Measurements from ENCODE around the gene UBL5. TPM values are rescaled to one million over a fixed set of nuclear protein-coding genes. Genes with fewer than 3 reads are reported as not detected.
"Not testable (repeated sequence)": the region's sequence is repeated elsewhere in the genome, so short reads cannot be mapped to it uniquely, and the experiment has no call there.

Gene UBL5
- total RNA-seq, 1 experiment from 2014 or later, result 634 TPM

GRCh38 chr19:9811139-9811538 lies 16.6 kb upstream of the UBL5 start:
- no peak for DNase-seq (ENCODE audit: low read depth)

- no peak for DNase-seq (ENCODE audit: low read depth)
Observed at GRCh38 chr19:9818175-9818733, 9.5 kb upstream of the UBL5 start.

- peak; percentile 98 for DNase-seq (ENCODE audit: low read depth)
Observed at GRCh38 chr19:9818734-9819595, 8.8 kb upstream of the UBL5 start, which contains the start of gene FBXL12. TSS of gene FBXL12 (minus strand) at chr19:9819079. CDS start at chr19:9818813, 266 bp downstream.

DNA sequence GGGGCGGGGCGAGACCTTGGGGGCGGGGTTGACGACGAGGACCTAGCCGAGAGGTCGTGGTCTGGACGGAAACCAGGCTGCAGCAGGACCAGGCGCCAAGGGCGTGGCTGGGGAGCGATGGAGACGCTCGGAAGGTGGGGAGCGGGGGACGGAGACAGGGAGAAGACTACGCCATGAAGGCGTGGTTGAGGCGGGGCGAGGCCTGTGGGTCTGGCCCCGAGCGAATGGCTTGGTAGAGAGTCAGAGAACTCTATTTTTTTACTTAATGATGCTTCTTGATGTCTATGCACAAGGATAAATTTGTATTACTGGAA lies 8.2 kb upstream of the UBL5 start:
- DNase-seq (ENCODE audit: low read depth), result peak; percentile 97

DNA sequence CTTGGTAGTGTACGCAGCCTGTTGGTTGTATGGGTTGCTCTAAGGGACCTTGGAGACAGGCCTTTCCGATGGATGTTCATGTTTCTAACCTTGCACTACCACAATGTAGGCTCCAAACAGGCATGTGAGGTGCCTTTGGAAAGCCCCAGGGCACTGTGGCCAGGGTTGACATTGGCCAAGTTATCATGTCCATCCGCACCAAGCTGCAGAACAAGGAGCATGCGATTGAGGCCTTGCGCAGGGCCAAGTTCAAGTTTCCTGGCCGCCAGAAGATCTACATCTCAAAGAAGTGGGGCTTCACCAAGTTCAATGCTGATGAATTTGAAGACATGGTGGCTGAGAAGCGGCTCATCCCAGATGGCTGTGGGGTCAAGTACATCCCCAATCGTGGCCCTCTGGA lies 7.7 kb upstream of the UBL5 start:
- not testable (repeated sequence) for DNase-seq (ENCODE audit: low read depth)

- no peak for DNase-seq (ENCODE audit: low read depth)
Observed at GRCh38 chr19:9823816-9824215, 3.9 kb upstream of the UBL5 start.

GRCh38 chr19:9828551-9829063 lies 889 bp downstream of the UBL5 start:
- DNase-seq (ENCODE audit: low read depth), result no peak

DNA sequence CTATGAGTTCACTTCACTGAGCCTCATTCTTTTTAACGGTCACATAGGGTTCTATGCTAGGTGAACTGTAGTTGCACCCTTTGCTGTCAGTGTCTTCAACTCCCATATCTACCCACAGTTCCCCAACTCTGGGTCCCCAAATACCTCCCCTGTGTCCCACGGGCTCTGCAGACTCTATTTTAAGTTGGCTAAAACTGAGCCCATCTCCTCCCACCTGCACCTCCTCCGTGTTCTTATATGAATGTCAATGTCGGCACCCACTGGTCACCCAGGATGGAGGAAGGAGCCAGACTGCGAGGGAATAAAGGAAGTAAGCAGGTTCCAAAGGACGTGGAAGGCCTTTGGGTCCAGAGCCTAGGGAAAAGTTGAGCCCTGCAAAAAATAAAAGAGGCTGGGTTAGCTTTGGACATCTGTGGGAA lies 6.6 kb downstream of the UBL5 start:
- DNase-seq (ENCODE audit: low read depth), result no peak

- peak; percentile 98 for DNase-seq (ENCODE audit: low read depth)
Observed at GRCh38 chr19:9834726-9835506, 7.2 kb downstream of the UBL5 start, which contains the start of gene PIN1. TSS of gene PIN1 (plus strand) at chr19:9835318. CDS start at chr19:9835345, 27 bp downstream.

GRCh38 chr19:9835507-9835949 lies 7.8 kb downstream of the UBL5 start:
- no peak for DNase-seq (ENCODE audit: low read depth)

DNA sequence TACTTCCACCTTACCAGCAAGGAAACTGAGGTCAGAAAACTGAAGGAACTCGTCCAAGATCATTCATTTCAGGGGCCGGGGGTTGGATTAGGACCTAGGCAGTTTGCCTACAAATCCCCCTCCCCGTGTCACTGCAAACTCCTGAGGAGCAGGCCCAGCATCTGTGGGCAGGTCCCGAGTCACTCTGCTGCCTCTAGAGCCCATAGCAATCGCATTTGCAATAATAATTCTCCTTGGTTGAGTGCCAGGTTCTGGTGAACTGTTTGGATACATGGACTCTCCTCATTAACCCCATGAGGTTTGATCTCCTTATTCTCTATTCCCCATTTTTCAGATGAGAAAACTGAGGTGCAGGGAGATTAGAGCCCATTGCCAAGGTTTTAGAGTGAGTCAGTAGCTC lies 8.3 kb downstream of the UBL5 start:
- DNase-seq (ENCODE audit: low read depth), result peak; percentile 35

DNA sequence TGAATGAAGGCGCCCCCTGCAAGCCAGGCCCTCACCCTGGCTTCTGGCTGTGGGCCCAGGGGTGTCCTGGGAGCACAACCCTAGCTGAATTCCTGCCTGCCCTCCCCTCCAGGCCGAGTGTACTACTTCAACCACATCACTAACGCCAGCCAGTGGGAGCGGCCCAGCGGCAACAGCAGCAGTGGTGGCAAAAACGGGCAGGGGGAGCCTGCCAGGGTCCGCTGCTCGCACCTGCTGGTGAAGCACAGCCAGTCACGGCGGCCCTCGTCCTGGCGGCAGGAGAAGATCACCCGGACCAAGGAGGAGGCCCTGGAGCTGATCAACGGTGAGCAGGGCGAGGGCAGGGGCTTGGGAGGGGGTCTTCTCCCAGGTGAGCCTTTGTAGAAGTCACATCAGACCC lies 10.6 kb downstream of the UBL5 start:
- DNase-seq (ENCODE audit: low read depth), result no peak

DNA sequence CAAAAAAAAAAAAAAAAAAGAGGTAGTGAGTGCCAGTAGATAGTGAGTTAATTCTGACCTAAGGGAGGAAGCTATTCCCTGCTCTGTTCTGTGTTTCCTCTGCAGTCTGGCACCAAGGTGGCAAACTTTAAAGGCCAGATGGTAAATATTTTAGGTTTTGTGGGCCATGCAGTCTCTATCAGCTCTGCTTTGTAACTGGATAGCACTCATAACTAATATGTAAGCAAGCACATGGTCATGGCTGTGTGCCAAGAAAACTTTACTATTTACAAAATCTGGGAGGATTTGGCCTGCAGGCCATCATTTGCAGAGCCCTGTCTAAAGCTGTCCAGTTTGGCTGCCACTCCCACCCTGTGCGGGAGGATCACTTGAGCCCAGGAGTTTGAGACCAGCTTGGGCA lies 11.7 kb downstream of the UBL5 start:
- no peak for DNase-seq (ENCODE audit: low read depth)

- no peak for DNase-seq (ENCODE audit: low read depth)
Observed at GRCh38 chr19:9842834-9843625, 15.3 kb downstream of the UBL5 start.

DNA sequence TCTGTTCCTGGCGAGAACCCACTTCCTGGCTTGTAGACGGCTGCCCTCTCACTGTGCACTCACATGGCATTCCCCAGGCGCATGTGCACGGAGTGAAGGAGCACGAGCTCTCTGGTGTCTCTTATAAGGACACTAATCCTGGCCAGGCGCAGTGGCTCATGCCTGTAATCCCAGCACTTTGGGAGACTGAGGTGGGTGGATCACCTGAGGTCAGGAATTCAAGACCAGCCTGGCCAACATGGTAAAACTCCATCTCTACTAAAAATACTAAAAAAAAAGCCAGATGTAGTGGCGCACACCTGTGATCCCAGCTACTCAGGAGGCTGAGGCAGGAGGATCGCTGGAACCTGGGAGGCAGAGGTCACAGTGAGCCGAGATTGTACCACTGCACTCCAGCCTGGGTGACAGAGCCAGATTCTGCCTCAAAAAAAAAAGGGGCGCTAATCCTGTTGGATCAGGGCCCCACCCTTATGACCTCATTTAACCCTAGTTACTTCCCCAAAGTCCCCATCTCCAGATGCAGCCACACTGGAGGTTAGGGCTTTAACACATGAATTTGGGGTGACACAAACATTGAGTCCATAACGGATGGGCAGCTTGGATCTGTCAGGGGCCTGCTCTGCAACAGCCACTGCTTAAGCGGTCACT lies 16.0 kb downstream of the UBL5 start:
- DNase-seq (ENCODE audit: low read depth), result not testable (repeated sequence)

GRCh38 chr19:9847087-9847671 lies 19.5 kb downstream of the UBL5 start:
- DNase-seq (ENCODE audit: low read depth), result peak; percentile 79

DNA sequence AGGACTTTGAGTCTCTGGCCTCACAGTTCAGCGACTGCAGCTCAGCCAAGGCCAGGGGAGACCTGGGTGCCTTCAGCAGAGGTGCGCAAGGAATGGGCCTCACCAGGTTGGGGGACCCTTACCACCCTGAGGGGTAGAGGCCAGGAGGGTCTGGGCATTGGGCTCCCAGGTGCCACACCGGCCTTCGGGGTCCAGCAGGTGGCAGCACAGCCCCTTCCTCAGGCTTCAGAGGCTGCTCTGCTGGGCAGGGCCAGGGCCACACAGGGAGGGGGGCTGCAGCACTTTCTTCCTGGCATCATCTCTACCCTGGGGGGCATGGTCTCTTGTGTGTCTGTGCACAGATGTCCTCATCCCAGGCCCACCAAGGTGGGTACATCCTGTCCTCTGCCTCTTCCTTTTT lies 20.3 kb downstream of the UBL5 start:
- no peak for DNase-seq (ENCODE audit: low read depth)

GRCh38 chr19:9848762-9849161 lies 21.0 kb downstream of the UBL5 start:
- DNase-seq (ENCODE audit: low read depth), result no peak

DNA sequence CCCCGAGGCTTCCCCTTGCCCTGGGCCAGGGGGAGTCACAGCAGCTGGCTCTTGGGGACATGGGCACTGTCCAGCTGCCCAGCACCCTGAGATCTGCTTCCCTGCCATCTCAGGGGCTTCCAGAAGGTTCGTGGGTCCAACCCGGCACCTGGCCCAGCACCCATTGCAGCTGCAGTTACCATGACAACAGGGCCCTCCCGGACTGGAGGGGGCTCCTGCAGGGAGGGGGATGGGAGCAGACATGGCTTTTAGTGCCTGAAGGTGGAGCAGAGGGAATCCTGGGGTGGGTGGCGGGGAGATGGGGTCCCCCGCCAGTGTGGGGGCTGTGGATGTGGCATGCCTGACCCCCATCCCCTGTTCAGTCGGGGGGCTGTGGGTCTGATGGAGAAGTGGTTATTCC lies 22.1 kb downstream of the UBL5 start:
- no peak for DNase-seq (ENCODE audit: low read depth)

GRCh38 chr19:9850235-9850959 lies 22.7 kb downstream of the UBL5 start:
- DNase-seq (ENCODE audit: low read depth), result no peak
